ENCODE measurements around the gene MCTP1. TPM values are rescaled to one million over a fixed set of nuclear protein-coding genes. Genes with fewer than 3 reads are reported as not detected.
A peak's percentile ranks its signal among the peaks of the same experiment; 100 is the strongest.

Gene MCTP1
- total RNA-seq, 2 donors from 2014 or later, result 5.1 to 10.0 TPM

DNA sequence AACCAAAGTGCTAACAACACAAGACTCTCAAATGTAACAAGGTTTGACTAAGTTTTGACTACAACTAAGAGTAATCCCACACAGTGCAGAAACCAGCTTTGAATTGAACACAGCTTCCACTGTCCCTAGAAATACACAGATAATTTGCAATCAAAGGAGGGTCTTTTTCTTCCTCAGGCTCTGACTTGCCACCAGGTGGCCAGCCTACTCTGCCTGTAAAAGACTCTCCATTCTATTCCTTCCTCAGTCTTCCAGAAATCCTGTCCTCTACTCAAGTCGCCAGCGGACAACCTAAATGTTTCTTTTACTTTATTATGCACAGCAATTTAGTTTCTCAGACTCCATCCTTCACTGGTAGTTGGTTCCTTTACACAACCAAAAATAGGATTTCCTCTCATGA, 32.2 kb upstream of the MCTP1 start:
- DNase-seq (ENCODE audit: low spot score), result no peak
- Histone ChIP-seq H3K36me3 (no peaks in the 10 kb centered on the region), H3K27me3 (no peaks in the 10 kb centered on the region), H3K27ac (no peak overlapping the region), H3K9me3 (peaks cover 0 to under 1% of the 10 kb centered on the region in 2 donors), H3K4me1 (no peaks in the 10 kb centered on the region), H3K4me3 (no peak overlapping the region)
- TF ChIP-seq, protein P1, sequence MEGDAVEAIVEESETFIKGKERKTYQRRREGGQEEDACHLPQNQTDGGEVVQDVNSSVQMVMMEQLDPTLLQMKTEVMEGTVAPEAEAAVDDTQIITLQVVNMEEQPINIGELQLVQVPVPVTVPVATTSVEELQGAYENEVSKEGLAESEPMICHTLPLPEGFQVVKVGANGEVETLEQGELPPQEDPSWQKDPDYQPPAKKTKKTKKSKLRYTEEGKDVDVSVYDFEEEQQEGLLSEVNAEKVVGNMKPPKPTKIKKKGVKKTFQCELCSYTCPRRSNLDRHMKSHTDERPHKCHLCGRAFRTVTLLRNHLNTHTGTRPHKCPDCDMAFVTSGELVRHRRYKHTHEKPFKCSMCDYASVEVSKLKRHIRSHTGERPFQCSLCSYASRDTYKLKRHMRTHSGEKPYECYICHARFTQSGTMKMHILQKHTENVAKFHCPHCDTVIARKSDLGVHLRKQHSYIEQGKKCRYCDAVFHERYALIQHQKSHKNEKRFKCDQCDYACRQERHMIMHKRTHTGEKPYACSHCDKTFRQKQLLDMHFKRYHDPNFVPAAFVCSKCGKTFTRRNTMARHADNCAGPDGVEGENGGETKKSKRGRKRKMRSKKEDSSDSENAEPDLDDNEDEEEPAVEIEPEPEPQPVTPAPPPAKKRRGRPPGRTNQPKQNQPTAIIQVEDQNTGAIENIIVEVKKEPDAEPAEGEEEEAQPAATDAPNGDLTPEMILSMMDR (IDR thresholded peaks at IDR 0.05), result no peak

DNA sequence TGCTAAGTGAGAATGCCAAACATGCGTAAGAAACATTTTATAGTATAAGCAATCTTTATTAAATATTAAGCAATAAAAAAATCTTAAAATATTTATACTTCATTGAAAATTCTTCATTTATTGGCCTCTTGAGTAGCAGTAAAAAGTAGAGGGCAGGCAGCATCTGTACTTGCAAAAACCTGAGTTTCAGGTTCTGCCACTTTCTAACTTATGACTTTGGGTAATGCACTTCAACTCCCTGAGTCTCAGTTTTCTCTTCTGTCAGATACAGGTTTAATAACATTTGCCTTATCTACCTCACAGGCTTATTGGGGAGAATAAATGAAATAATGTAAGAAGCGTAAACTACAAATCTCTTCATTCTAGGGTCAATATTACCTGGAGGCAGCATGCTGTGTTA, 19.8 kb upstream of the MCTP1 start:
- no peaks in the 10 kb centered on the region for H3K27me3 ChIP-seq
- TF ChIP-seq, protein P1 (IDR thresholded peaks at IDR 0.05), result no peak
- no peaks in the 10 kb centered on the region for H3K4me1 ChIP-seq
- no peak overlapping the region for H3K27ac ChIP-seq
- H3K36me3 ChIP-seq, result no peaks in the 10 kb centered on the region
- H3K4me3 ChIP-seq, result no peak overlapping the region
- no peak for DNase-seq (ENCODE audit: low spot score)
- no peaks in the 10 kb centered on the region for H3K9me3 ChIP-seq

DNA sequence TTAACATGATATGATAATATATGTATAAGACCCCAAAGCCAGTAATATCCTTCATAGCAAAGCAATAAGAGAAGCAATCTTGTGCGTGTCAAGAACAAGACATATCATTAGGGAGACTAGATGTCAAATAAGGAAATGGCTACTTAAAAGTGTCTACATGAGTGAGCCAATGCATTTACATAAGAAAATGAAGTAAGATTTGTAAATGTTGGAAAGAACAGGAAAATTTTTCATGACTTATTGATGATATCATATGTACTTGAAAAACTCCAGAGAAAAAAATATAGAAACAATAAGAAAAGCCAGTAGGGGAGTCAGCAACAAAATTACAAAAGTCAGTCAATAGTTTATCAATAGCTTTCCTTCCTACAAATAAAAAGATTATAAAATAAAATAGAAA, 13.8 kb upstream of the MCTP1 start:
- Histone ChIP-seq H3K4me1 (no peaks in the 10 kb centered on the region), H3K9me3 (no peaks in the 10 kb centered on the region), H3K4me3 (no peak overlapping the region), H3K36me3 (no peaks in the 10 kb centered on the region), H3K27ac (no peak overlapping the region), H3K27me3 (no peaks in the 10 kb centered on the region)
- DNase-seq (ENCODE audit: low spot score), result no peak
- TF ChIP-seq, protein P1 (IDR thresholded peaks at IDR 0.05), result no peak

DNA sequence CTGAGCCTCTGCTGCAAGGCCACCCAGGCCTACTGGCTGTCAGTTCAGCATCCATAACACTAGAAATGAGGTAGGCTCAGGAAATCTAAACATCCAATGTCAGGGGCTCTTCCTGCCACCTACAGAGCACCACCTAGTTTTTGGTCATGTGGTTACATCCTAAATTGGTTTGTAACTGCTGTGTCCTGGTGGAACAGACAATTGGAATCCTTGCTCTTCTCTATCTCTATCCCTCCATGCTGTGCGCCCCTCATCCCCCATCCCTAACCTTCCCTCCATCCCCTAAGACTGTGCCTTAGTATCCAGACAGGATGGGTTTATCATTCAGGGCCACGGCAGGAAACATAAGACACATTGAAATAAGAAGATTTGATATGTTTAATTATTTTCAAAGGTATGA, 11.4 kb upstream of the MCTP1 start:
- Histone ChIP-seq H3K4me1 (no peaks in the 10 kb centered on the region), H3K27ac (no peak overlapping the region), H3K9me3 (no peaks in the 10 kb centered on the region), H3K27me3 (no peaks in the 10 kb centered on the region), H3K36me3 (no peaks in the 10 kb centered on the region), H3K4me3 (no peak overlapping the region)
- TF ChIP-seq, protein P1 (IDR thresholded peaks at IDR 0.05), result no peak
- no peak for DNase-seq (ENCODE audit: low spot score)

DNA sequence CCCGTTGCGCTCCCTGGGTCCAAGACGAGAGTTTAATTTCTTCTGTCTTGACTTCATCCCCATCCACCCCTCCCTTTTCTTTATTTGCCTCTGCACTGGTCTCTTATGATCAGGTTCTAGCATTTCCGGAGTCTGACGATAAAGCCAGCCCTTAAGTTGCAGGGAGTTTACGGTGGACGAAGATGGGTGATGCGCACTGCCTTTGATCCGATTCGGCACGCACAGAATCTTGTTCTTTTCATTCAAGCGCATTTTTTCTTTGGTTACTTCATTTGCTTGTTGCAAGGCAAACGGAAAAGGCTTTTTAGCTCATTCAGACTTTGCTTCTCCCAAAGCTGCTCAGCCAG, 488 bp upstream of the MCTP1 start:
- TF ChIP-seq, protein P1 (IDR thresholded peaks at IDR 0.05), result no peak
- DNase-seq (ENCODE audit: low spot score), result no peak
- H3K36me3 ChIP-seq, result no peaks in the 10 kb centered on the region
- H3K27me3 ChIP-seq, result peaks cover 23 to 28% of the 10 kb centered on the region in 2 donors
- H3K4me1 ChIP-seq, result peaks cover 0 to 28% of the 10 kb centered on the region in 2 donors
- H3K27ac ChIP-seq, result no peak overlapping the region
- no peaks in the 10 kb centered on the region for H3K9me3 ChIP-seq
- peak overlapping the region in 1 of 2 donors; percentile 57 for H3K4me3 ChIP-seq

DNA sequence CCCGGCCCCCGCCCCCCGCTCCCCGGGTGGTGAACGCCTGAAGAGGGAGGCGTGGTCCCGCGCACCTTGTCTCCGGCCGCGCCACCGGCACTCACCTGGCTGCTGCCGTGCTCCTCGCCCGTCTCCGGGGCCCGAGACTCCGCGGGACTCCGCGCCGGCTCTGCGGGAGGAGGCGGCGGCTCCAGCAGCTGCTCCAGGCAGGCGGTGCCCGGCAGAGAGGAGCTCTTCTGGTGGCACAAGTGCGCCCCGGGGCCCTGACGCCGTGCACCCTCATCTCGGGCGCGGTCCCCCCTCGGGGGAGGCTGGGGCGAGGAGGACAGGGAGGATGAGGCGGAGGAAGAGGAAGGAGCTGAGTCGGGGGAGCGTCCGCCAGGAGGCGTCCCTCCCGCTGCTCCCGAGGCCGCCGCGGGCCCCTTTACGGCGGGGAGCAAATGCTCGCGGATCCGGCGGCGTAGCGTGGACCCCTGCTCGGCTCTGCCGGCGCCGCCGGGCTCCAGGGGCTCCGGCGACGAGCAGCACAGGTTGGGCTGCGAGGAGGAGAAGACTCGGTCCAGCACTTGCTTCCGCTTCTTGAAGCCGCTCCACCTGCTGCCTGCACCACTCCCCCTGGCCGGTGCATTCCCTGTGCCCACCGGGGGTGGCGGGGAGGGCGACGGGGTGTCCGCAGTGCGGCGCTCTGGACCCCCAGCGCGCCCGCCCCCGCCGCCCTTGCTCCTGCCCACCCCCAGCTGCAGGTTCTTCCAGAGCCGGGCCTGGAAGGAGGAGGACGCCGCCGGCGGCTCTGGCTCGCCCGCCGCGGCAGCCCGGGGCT, 928 bp downstream of the MCTP1 start:
- Histone ChIP-seq H3K9me3 (no peaks in the 10 kb centered on the region), H3K4me3 (peak overlapping the region; percentile 31 to 57), H3K27me3 (peaks cover 28% of the 10 kb centered on the region in 2 donors), H3K36me3 (no peaks in the 10 kb centered on the region), H3K4me1 (peaks cover 0 to 28% of the 10 kb centered on the region in 2 donors), H3K27ac (no peak overlapping the region)
- no peak for DNase-seq (ENCODE audit: low spot score)
- TF ChIP-seq, protein P1 (IDR thresholded peaks at IDR 0.05), result peak in 1 of 2 donors; percentile 58

Measured in right atrium auricular region (tissue), 2 donors.